CD4-positive, alpha-beta T cell (primary cell): ENCODE data around the gene ACOT2. TPM values are rescaled to one million over a fixed set of nuclear protein-coding genes. Genes with fewer than 3 reads are reported as not detected.
"Not testable (repeated sequence)": the region's sequence is repeated elsewhere in the genome, so short reads cannot be mapped to it uniquely, and the experiment has no call there.

Source experiments
- ATAC-seq: fragments of 200-7000 bp; cut with Tn5 transposase; one replicate; pipeline ENCODE4 v1.10.0; 2022; ENCODE audit warnings: mild to moderate bottlenecking; ENCODE audit not compliant: poor library complexity
- CTCF ChIA-PET: fragments of 350-600 bp; sonication (Branson Sonifier 250); formaldehyde crosslinking; loops from one replicate; lab custom pipeline; 2021; ENCODE audit warnings: antibody characterized with exemption, inconsistent platforms; lab: Charles Lee
- POLR2A ChIA-PET: fragments of 350-600 bp; sonication (Branson Sonifier 250); formaldehyde crosslinking; loops from one replicate; lab custom pipeline; 2021; ENCODE audit warnings: antibody characterized with exemption, inconsistent platforms; lab: Charles Lee
- DNase-seq, 14 experiments: peaks; one replicate each; pipeline ENCODE4 v3.0.0-alpha.2; 2013 to 2020; ENCODE audit warnings: mixed read lengths in 2 of 14
- H3K27ac ChIP-seq, 2 donors: one replicate each; pipeline versions ENCODE4 v1.5.1 to v1.7.0; 2013; ENCODE audit warnings: low read length in 2 of 2, low read depth in 1 of 2, mild to moderate bottlenecking in 1 of 2
- H3K27me3 ChIP-seq, 2 experiments: 1 replicate in 1 of 2; 2 replicates in 1 of 2; pipeline versions ENCODE4 v1.6.1 to v1.7.0; 2013; ENCODE audit warnings: low read length in 2 of 2, control low read depth in 1 of 2, mild to moderate bottlenecking in 1 of 2, moderate library complexity in 1 of 2; ENCODE audit not compliant: insufficient read depth in 2 of 2, control insufficient read depth in 1 of 2
- H3K36me3 ChIP-seq: one replicate; pipeline ENCODE4 v1.6.1; 2013; ENCODE audit warnings: low read length, control low read depth; ENCODE audit not compliant: insufficient read depth
- H3K4me1 ChIP-seq: one replicate; pipeline ENCODE4 v1.6.1; 2013; ENCODE audit warnings: low read length, control low read depth; ENCODE audit not compliant: insufficient read depth
- H3K4me3 ChIP-seq: one replicate; pipeline ENCODE4 v1.5.1; 2013; ENCODE audit warnings: mild to moderate bottlenecking, low read length, moderate library complexity
- H3K9me3 ChIP-seq, 2 experiments: 1 replicate in 1 of 2; 2 replicates in 1 of 2; pipeline versions ENCODE4 v1.6.1 to v1.7.0; 2013; ENCODE audit warnings: low read length in 2 of 2, mild to moderate bottlenecking in 2 of 2, control low read depth in 1 of 2, moderate library complexity in 1 of 2; ENCODE audit not compliant: control insufficient read depth in 1 of 2, insufficient read depth in 1 of 2
- H3K27ac Mint-ChIP-seq: one replicate; pipeline ENCODE4 v1.8.0; 2020; ENCODE audit warnings: mixed read lengths
- H3K27me3 Mint-ChIP-seq: one replicate; pipeline ENCODE4 v1.8.0; 2021; ENCODE audit warnings: mixed read lengths
- H3K36me3 Mint-ChIP-seq: one replicate; pipeline ENCODE4 v1.8.0; 2021; ENCODE audit warnings: low read depth, mixed read lengths
- H3K4me1 Mint-ChIP-seq: one replicate; pipeline ENCODE4 v1.8.0; 2021; ENCODE audit warnings: low read depth, mixed read lengths
- H3K4me3 Mint-ChIP-seq: one replicate; pipeline ENCODE4 v1.8.0; 2020; ENCODE audit warnings: mild to moderate bottlenecking, mixed read lengths
- H3K9me3 Mint-ChIP-seq: one replicate; pipeline ENCODE4 v1.8.0; 2020; ENCODE audit warnings: mixed read lengths
- intact Hi-C, 2 experiments: fragments of 100-400 bp; cut with DNase I in 1 of 2; cut with micrococcal nuclease in 1 of 2; formaldehyde crosslinking; loops; one replicate each; pipeline versions ENCODE4 v1.15.1 to v1.9.0; 2023 to 2025; cut with DNase I, micrococcal nuclease
- total RNA-seq, 174 experiments: library from RNA in 2 of 174; stranded (reverse) in 2 of 174; gene quantifications; one replicate each; pipeline ENCODE4 v1.2.3 and lab custom pipeline; 2021 to 2026
- TF ChIP-seq, protein P1 (sequence below): fragments of 200-600 bp; IDR thresholded peaks from one replicate; pipeline ENCODE4 v1.8.0; 2022; ENCODE audit warnings: antibody characterized with exemption, mild to moderate bottlenecking

The ACOT2 gene
- total RNA-seq, 2 experiments from 2014 or later, result 16.1 to 17.6 TPM

DNA sequence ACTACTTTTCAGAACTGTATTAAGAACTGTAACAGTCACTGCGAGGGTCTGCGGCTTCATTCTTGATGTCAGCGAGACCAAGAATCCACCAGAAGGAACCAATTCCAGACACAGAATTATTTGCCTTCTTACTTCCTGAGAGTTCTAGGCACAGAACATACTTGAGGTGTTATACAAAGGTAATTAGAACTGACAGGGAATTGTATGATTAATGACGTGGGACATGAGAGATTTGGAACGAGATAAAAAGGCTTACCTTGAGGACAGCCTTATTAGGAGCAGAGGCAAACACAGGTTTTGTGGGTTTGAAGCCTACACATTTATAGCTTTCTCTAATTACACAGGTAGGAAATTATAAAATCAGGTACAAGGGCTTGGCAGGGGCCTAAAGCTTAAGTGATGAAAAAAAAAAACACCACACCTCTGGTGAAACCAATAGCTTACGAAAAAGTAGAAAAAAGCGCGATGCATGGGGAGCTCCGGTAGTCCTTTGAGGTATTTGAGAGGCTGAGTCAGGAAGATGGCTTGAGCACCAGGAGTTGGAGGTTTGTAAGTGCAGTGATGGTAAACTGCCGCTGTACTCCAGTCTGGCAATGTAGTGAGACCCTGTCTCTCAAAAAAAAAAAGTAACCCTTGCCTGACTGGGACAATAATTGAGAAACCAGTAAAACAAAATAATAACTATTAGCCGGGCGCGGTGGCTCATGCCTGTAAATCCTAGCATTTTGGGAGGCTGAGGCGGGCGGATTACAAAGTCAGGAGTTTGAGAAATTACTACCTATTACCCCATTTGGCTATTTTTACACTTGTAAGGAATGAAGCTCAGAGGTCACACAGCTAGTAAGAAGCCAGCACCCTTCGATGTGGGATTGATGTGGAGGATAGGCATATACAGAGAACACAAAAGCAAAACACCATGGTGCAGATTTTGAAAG is 795 bp upstream of the ACOT2 start:
- TF ChIP-seq, protein P1, sequence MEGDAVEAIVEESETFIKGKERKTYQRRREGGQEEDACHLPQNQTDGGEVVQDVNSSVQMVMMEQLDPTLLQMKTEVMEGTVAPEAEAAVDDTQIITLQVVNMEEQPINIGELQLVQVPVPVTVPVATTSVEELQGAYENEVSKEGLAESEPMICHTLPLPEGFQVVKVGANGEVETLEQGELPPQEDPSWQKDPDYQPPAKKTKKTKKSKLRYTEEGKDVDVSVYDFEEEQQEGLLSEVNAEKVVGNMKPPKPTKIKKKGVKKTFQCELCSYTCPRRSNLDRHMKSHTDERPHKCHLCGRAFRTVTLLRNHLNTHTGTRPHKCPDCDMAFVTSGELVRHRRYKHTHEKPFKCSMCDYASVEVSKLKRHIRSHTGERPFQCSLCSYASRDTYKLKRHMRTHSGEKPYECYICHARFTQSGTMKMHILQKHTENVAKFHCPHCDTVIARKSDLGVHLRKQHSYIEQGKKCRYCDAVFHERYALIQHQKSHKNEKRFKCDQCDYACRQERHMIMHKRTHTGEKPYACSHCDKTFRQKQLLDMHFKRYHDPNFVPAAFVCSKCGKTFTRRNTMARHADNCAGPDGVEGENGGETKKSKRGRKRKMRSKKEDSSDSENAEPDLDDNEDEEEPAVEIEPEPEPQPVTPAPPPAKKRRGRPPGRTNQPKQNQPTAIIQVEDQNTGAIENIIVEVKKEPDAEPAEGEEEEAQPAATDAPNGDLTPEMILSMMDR, result no peak
- H3K4me1 ChIP-seq, result peaks cover 51% of the 10 kb centered on the region
- peak overlapping the region; percentile 59 to 74 for H3K27ac ChIP-seq
- Mint-ChIP-seq H3K4me3 (peak overlapping the region; percentile 97), H3K27ac (peak overlapping the region; percentile 98), H3K36me3 (peaks cover 44% of the 10 kb centered on the region), H3K27me3 (no peaks in the 10 kb centered on the region), H3K9me3 (no peaks in the 10 kb centered on the region), H3K4me1 (peaks cover 50% of the 10 kb centered on the region)
- ChIA-PET POLR2A (interaction anchor here (0.6 to 5.7 kb wide), 28 partner anchors 13 to 1284 kb away, joined by 3 to 88 read pairs (median 6); partner anchors contain the start of genes ACOT4, ACOT6, COQ6 and DNAL1), CTCF (interaction anchor here (1.3 to 4.7 kb wide), 2 partner anchors 60 to 77 kb away, joined by 7 to 37 read pairs; partner anchors contain the start of gene RIOX1)
- no peaks in the 10 kb centered on the region for H3K9me3 ChIP-seq
- H3K36me3 ChIP-seq, result peaks cover 5% of the 10 kb centered on the region
- no peaks in the 10 kb centered on the region for H3K27me3 ChIP-seq
- intact Hi-C loops, result loop anchor here (2.0 kb wide), 3 partner anchors 25 to 53 kb away; partner anchors contain the start of gene ACOT6 (in 2 of the 2)
- H3K4me3 ChIP-seq, result peak overlapping the region; percentile 63
- no peak for ATAC-seq
- peak in 4 of 14 experiments; percentile 16 to 54 (median 42) for DNase-seq

DNA sequence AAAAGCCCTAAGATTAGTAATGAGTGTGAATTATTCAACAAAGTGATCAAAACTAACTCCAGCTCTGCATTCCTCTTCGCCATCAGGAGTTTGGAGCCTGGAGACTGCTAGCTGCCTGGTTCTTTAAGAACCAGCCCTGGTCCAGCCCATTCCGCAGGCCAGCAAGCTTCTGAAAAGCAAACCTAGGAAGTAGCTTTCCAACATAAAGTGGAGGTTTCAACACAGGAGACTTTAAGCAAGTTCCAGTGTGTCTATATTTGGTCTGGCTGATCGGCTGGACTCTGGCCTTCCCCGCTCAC is 178 bp upstream of the ACOT2 start:
- H3K9me3 ChIP-seq, DNase-seq, H3K9me3 Mint-ChIP-seq, H3K27me3 ChIP-seq, H3K27me3 Mint-ChIP-seq, H3K36me3 ChIP-seq: not testable (repeated sequence)
- ChIA-PET POLR2A (interaction anchor here (0.5 to 5.7 kb wide), 29 partner anchors 12 to 1284 kb away, joined by 3 to 88 read pairs (median 6); partner anchors contain the start of genes ACOT4, ACOT6, COQ6 and DNAL1), CTCF (interaction anchor here (1.3 to 4.7 kb wide), 2 partner anchors 61 to 78 kb away, joined by 7 to 37 read pairs; partner anchors contain the start of gene RIOX1)
- Mint-ChIP-seq H3K36me3 (peaks cover 50% of the 10 kb centered on the region), H3K4me1 (peaks cover 50% of the 10 kb centered on the region), H3K27ac (peak overlapping the region; percentile 98), H3K4me3 (peak overlapping the region; percentile 97)
- intact Hi-C loops, result loop anchor here (1.0 to 2.0 kb wide), 4 partner anchors 24 to 61 kb away; partner anchors contain the start of gene ACOT6 (in 2 of the 2)
- peak; percentile 8 for ATAC-seq
- Histone ChIP-seq H3K27ac (peak overlapping the region; percentile 59 to 74), H3K4me1 (peaks cover 51% of the 10 kb centered on the region), H3K4me3 (peak overlapping the region; percentile 63)

DNA sequence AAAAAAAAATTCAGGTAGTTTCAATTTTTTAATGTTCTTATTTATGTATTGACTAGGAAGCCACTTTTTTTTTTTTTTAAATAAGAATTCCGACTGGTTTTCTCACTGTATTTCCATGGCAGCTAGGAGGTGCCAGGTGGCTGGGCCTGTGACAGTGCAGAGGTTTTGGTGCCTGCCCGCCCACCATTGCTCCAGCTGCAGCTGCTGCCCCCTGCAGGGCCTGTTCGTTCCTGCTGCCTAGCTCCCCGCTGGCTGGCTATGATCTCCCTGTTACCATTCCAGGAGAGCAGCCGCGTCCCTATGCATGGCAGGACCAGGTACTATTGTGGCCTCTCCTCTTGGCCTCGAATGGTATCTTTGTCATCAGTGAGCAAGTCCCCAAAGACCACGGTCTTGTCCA is 1.9 kb downstream of the ACOT2 start:
- peaks cover 44% of the 10 kb centered on the region for H3K4me1 ChIP-seq
- POLR2A ChIA-PET, result interaction anchor here (0.8 to 5.7 kb wide), 6 partner anchors 22 to 79 kb away, joined by 3 to 88 read pairs (median 34); partner anchors contain the start of genes ACOT4, ACOT6, DNAL1 and RIOX1
- ATAC-seq (peak; percentile 66), DNase-seq (peak; percentile 28 to 77 (median 60))
- CTCF ChIA-PET, result interaction anchor here (0.7 to 4.7 kb wide), 6 partner anchors 21 to 80 kb away, joined by 3 to 37 read pairs (median 4); partner anchors contain the start of genes ACOT4 and RIOX1
- not testable (repeated sequence) for H3K36me3 ChIP-seq, H3K27me3 Mint-ChIP-seq, H3K9me3 Mint-ChIP-seq, H3K27me3 ChIP-seq, H3K4me3 ChIP-seq, H3K27ac ChIP-seq, H3K9me3 ChIP-seq
- TF ChIP-seq, protein P1, result peak; percentile 71
- peaks cover 52% of the 10 kb centered on the region for H3K36me3 Mint-ChIP-seq
- intact Hi-C loops, result loop anchor here in 1 of 2 experiments (2.0 kb wide), 1 partner anchor 62 kb away; no protein-coding TSS in a partner anchor
- peaks cover 38% of the 10 kb centered on the region for H3K4me1 Mint-ChIP-seq
- peak overlapping the region; percentile 97 for H3K4me3 Mint-ChIP-seq
- H3K27ac Mint-ChIP-seq, result peak overlapping the region; percentile 98

DNA sequence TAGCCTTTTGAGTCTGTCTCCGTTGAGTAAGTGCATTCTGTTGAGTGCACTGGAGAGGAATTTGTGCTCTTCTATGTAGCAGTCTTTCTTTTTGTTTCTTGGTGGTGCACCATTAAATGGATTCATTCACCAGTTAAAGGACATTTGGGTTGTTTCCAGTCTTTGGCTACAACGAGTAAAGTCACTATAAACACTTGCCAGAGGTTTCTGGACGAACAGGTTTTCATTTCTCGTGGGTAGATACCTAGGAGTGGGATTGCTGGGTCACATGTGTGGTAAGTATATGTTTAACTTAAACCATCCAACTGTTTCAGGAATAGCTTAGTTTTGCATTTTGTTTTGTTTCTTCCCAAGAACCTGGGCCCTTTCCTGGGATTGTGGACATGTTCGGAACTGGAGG is 4.0 kb downstream of the ACOT2 start:
- H3K4me3 Mint-ChIP-seq, H3K27me3 ChIP-seq, H3K36me3 ChIP-seq, H3K27me3 Mint-ChIP-seq, ATAC-seq, H3K4me3 ChIP-seq, H3K27ac ChIP-seq, intact Hi-C loops, H3K27ac Mint-ChIP-seq, POLR2A ChIA-PET, H3K9me3 ChIP-seq, CTCF ChIA-PET, DNase-seq, H3K9me3 Mint-ChIP-seq: not testable (repeated sequence)
- peaks cover 44% of the 10 kb centered on the region for H3K36me3 Mint-ChIP-seq
- peaks cover 24% of the 10 kb centered on the region for H3K4me1 Mint-ChIP-seq
- peaks cover 24% of the 10 kb centered on the region for H3K4me1 ChIP-seq

DNA sequence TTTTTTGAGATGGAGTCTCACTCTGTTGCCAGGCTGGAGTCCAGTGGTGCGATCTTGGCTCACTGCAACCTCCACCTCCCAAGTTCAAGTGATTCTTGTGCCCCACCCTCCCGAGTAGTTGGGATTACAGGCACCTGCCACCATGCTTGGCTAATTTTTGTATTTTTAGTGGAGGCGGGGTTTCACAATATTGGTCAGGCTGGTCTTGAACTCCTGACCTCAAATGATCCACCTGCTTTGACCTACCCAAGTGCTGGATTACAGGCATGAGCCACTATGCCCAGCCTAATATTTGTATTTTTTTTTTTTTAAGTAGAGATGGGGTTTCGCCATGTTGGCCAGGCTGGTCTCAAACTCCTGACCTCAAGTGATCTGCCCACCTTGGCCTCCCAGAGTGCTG is 4.7 kb downstream of the ACOT2 start:
- DNase-seq, POLR2A ChIA-PET, intact Hi-C loops, H3K36me3 ChIP-seq, H3K27ac Mint-ChIP-seq, H3K4me3 Mint-ChIP-seq, H3K4me3 ChIP-seq, H3K9me3 ChIP-seq, H3K27me3 ChIP-seq, ATAC-seq, H3K27ac ChIP-seq, H3K9me3 Mint-ChIP-seq, CTCF ChIA-PET, H3K27me3 Mint-ChIP-seq: not testable (repeated sequence)
- H3K4me1 Mint-ChIP-seq, result peaks cover 17% of the 10 kb centered on the region
- peaks cover 16% of the 10 kb centered on the region for H3K4me1 ChIP-seq
- peaks cover 43% of the 10 kb centered on the region for H3K36me3 Mint-ChIP-seq
